ENCODE data around the gene MADCAM1.

DNA sequence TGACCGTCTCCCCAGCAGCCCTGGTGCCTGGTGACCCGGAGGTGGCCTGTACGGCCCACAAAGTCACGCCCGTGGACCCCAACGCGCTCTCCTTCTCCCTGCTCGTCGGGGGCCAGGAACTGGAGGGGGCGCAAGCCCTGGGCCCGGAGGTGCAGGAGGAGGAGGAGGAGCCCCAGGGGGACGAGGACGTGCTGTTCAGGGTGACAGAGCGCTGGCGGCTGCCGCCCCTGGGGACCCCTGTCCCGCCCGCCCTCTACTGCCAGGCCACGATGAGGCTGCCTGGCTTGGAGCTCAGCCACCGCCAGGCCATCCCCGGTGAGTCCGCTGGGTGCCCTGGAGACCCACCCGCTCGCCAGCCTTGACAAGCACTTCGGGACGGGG, 2.2 kb downstream of the MADCAM1 start:
- TF ChIP-seq CTCF (IDR thresholded peaks at IDR 0.05; ENCODE audit: low read length) = no peak
- TF ChIP-seq EZH2 (IDR thresholded peaks at IDR 0.05; ENCODE audit: borderline replicate concordance, low read length) = no peak
